ENCODE measurements around the gene SET.

The SET gene

GRCh38 chr9:128713941-128714573 is 25.0 kb downstream of the SET start:
- FAIRE-seq: no peak

GRCh38 chr9:128714586-128715435 is 25.8 kb downstream of the SET start:
- no peak for FAIRE-seq

GRCh38 chr9:128715436-128715750 is 26.4 kb downstream of the SET start:
- FAIRE-seq: no peak

GRCh38 chr9:128716581-128717254 is 27.7 kb downstream of the SET start:
- no peak for FAIRE-seq

GRCh38 chr9:128718047-128718446 is 29.0 kb downstream of the SET start:
- FAIRE-seq: no peak

- no peak for FAIRE-seq
These were observed 29.5 kb downstream of the SET start for GRCh38 chr9:128718475-128718874.

GRCh38 chr9:128719919-128720605 is 31.0 kb downstream of the SET start:
- FAIRE-seq: no peak

GRCh38 chr9:128720841-128721486 is 31.9 kb downstream of the SET start:
- FAIRE-seq: no peak

- no peak for FAIRE-seq
These were observed 32.5 kb downstream of the SET start for GRCh38 chr9:128721487-128722010.

- FAIRE-seq: no peak
These were observed 33.6 kb downstream of the SET start for GRCh38 chr9:128722380-128723351.

GRCh38 chr9:128723352-128723865 is 34.4 kb downstream of the SET start:
- FAIRE-seq: no peak

- FAIRE-seq: peak; percentile 39
These were observed 35.1 kb downstream of the SET start, which contains the start of gene ZDHHC12 for GRCh38 chr9:128723866-128724743. Gene ZDHHC12 (minus strand): TSS chr9:128724127. CDS start chr9:128724093, 34 bp downstream.

GRCh38 chr9:128724744-128725211 is 35.8 kb downstream of the SET start:
- no peak for FAIRE-seq

- FAIRE-seq: no peak
These were observed 38.7 kb downstream of the SET start for GRCh38 chr9:128727640-128728248.

GRCh38 chr9:128728298-128728697 is 39.3 kb downstream of the SET start:
- FAIRE-seq: no peak

- FAIRE-seq: no peak
These were observed 40.3 kb downstream of the SET start for GRCh38 chr9:128729302-128729701.

GRCh38 chr9:128729766-128730517 is 40.9 kb downstream of the SET start:
- FAIRE-seq: no peak

- FAIRE-seq: no peak
These were observed 42.1 kb downstream of the SET start for GRCh38 chr9:128731093-128731492.

- FAIRE-seq: no peak
These were observed 42.7 kb downstream of the SET start for GRCh38 chr9:128731691-128732090.

Measured in TTC549 (cell line).